Vagina (tissue), 2 donors: ENCODE measurements around the gene EPB42. TPM values are rescaled to one million over a fixed set of nuclear protein-coding genes. Genes with fewer than 3 reads are reported as not detected.

ENCODE experiments used
- DNase-seq, 2 donors: peaks; one replicate each; pipeline ENCODE4 v3.0.0-alpha.2; 2017; ENCODE audit errors: extremely low spot score in 2 of 2
- H3K27ac ChIP-seq: fragments of 200-600 bp; sonication (generic); one replicate; pipeline ENCODE4 v1.5.1; 2019
- H3K27me3 ChIP-seq: fragments of 200-600 bp; sonication (generic); one replicate; pipeline ENCODE4 v1.5.1; 2019
- H3K36me3 ChIP-seq, 2 donors: fragments of 200-600 bp; sonication (generic); one replicate each; pipeline ENCODE4 v1.5.1; 2017 to 2019
- H3K4me1 ChIP-seq: fragments of 200-600 bp; sonication (generic); one replicate; pipeline ENCODE4 v1.5.1; 2019
- H3K4me3 ChIP-seq, 2 donors: fragments of 200-600 bp; sonication (generic); 1 replicate in 1 of 2; 2 replicates in 1 of 2; pipeline ENCODE4 v1.5.1; 2016 to 2019
- H3K9me3 ChIP-seq: fragments of 200-600 bp; sonication (generic); one replicate; pipeline ENCODE4 v1.5.1; 2019
- POLR2A ChIP-seq, 2 donors: fragments of 450-650 bp; IDR thresholded peaks; one replicate each; pipeline ENCODE4 v1.6.1; 2017; ENCODE audit warnings: antibody characterized with exemption in 2 of 2, mild to moderate bottlenecking in 2 of 2, moderate library complexity in 2 of 2
- POLR2AphosphoS5 ChIP-seq, 2 donors: sonication (generic); formaldehyde crosslinking; IDR thresholded peaks; one replicate each; pipeline ENCODE4 v1.9.0; 2017; ENCODE audit warnings: antibody characterized with exemption in 2 of 2, mild to moderate bottlenecking in 2 of 2, low read depth in 1 of 2; ENCODE audit not compliant: insufficient read depth in 1 of 2
- intact Hi-C: fragments of 100-400 bp; cut with DNase I; formaldehyde crosslinking; loops from one replicate; pipeline ENCODE4 v1.15.1; 2023
- total RNA-seq: library from RNA; depleted of rRNA; stranded (reverse); fragments of >200 nt; gene quantifications from one replicate; pipeline ENCODE4 v1.2.3, GENCODE V29; 2016
- TF ChIP-seq, protein P1 (sequence below), 3 experiments: fragments of 450-650 bp in 2 of 3; fragments of 200-600 bp in 1 of 3; sonication (generic) in 1 of 3; IDR thresholded peaks; one replicate each; pipeline ENCODE4 v1.5.1; 2017 to 2019; ENCODE audit warnings: antibody characterized with exemption in 3 of 3, mild to moderate bottlenecking in 2 of 3, moderate library complexity in 2 of 3

Gene EPB42
- total RNA-seq, 1 donor from 2014 or later: not detected

DNA sequence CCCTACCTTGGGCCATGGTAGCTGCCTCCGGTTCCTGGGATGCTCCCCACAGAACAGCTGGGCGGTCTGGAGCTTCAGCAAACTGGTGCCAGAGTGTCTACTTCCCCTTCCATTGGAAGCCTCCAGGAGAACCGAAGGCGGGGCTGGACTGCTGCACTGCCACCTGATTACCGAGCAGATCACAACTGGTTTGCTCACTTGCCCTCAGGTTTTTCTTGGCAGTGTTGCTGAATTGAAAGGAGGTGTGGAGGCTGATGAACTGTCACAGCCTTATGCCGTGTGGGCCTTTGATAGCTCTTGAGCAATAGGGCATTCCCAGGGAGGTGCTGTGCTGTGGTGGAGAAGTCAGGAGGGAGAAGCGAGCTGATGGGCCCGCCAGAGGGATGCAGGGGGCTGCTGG is 46.0 kb upstream of the EPB42 start, which contains the start of gene TGM5:
TSS of gene TGM5 (minus strand) at position 95 of the 400 bp plus-strand sequence. CDS start at position 16, 79 bp downstream.
- DNase-seq: peak; percentile 67 to 91
- intact Hi-C loops: no loop called here
- Histone ChIP-seq H3K36me3 (no peaks in the 10 kb centered on the region), H3K4me1 (no peaks in the 10 kb centered on the region), H3K27ac (no peak within 1 kb of the TSS), H3K27me3 (no peaks in the 10 kb centered on the region), H3K9me3 (no peaks in the 10 kb centered on the region), H3K4me3 (no peak within 1 kb of the TSS)
- TF ChIP-seq, protein P1, sequence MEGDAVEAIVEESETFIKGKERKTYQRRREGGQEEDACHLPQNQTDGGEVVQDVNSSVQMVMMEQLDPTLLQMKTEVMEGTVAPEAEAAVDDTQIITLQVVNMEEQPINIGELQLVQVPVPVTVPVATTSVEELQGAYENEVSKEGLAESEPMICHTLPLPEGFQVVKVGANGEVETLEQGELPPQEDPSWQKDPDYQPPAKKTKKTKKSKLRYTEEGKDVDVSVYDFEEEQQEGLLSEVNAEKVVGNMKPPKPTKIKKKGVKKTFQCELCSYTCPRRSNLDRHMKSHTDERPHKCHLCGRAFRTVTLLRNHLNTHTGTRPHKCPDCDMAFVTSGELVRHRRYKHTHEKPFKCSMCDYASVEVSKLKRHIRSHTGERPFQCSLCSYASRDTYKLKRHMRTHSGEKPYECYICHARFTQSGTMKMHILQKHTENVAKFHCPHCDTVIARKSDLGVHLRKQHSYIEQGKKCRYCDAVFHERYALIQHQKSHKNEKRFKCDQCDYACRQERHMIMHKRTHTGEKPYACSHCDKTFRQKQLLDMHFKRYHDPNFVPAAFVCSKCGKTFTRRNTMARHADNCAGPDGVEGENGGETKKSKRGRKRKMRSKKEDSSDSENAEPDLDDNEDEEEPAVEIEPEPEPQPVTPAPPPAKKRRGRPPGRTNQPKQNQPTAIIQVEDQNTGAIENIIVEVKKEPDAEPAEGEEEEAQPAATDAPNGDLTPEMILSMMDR (IDR thresholded peaks at IDR 0.05): no peak
- peak; percentile 27 to 60 for TF ChIP-seq POLR2AphosphoS5 (IDR thresholded peaks at IDR 0.05; ENCODE audit: insufficient read depth in 1 of 2, low read depth in 1 of 2)

DNA sequence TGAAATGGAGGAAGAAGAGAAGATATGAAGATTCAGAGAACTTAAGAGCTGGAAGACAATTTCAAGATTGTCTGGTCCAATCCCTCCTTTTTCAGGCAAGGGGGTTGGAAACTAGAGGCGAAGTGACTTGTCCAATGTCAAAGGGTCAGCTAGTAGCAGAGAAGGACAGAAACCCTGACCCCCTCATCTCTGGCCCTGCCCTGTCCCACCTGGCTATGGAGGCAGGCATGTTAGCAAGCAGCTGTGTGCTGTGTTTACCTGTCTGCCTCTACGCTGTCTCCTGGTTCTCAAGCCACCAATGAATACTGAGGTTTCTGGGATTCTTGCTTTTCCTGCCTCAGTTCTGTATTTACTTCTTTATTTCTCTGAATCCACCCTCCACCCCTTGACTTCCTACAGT is 45.6 kb upstream of the EPB42 start:
- H3K9me3 ChIP-seq: no peaks in the 10 kb centered on the region
- intact Hi-C loops: no loop called here
- H3K4me3 ChIP-seq: no peak overlapping the region
- H3K27me3 ChIP-seq: no peaks in the 10 kb centered on the region
- H3K27ac ChIP-seq: no peak overlapping the region
- H3K36me3 ChIP-seq: no peaks in the 10 kb centered on the region
- no peak for TF ChIP-seq POLR2AphosphoS5 (IDR thresholded peaks at IDR 0.05; ENCODE audit: insufficient read depth in 1 of 2, low read depth in 1 of 2)
- TF ChIP-seq, protein P1 (IDR thresholded peaks at IDR 0.05): no peak
- DNase-seq: peak in 1 of 2 donors; percentile 80
- no peaks in the 10 kb centered on the region for H3K4me1 ChIP-seq

DNA sequence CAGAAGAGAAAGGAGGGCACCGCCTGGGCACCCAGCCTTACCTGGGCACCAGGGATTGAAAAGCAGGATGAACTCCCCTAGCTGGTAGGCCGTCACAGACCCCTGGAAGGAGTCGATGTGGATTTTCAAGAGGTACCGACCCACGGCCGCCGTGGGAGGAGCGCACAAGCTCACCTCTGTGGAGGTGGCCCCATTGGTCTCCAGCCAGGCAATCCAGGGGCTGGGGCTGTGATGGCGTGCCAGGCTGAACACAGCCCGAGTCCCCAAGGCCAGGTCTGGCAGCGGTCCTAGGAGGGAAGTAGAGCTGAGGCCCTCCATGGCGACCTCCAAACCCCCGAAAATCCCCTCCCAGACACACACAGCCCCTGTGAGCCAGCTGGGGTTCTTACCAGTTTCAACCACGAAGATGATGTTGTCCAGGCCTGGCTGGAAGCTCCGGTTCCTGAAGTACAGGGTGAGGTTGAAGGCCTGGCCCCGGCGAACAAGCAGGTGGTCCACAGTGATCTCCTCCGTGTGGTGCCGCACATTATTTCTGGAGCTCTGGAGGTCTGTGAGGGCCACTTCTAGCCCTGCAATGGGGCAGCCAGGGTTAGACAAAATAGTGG is 39.3 kb upstream of the EPB42 start:
- Histone ChIP-seq H3K36me3 (no peaks in the 10 kb centered on the region), H3K4me3 (no peak overlapping the region), H3K4me1 (no peaks in the 10 kb centered on the region), H3K9me3 (no peaks in the 10 kb centered on the region), H3K27me3 (no peaks in the 10 kb centered on the region), H3K27ac (no peak overlapping the region)
- intact Hi-C loops: no loop called here
- no peak for TF ChIP-seq POLR2AphosphoS5 (IDR thresholded peaks at IDR 0.05; ENCODE audit: insufficient read depth in 1 of 2, low read depth in 1 of 2)
- TF ChIP-seq, protein P1 (IDR thresholded peaks at IDR 0.05): no peak
- no peak for TF ChIP-seq POLR2A (IDR thresholded peaks at IDR 0.05)
- peak; percentile 58 to 85 for DNase-seq

DNA sequence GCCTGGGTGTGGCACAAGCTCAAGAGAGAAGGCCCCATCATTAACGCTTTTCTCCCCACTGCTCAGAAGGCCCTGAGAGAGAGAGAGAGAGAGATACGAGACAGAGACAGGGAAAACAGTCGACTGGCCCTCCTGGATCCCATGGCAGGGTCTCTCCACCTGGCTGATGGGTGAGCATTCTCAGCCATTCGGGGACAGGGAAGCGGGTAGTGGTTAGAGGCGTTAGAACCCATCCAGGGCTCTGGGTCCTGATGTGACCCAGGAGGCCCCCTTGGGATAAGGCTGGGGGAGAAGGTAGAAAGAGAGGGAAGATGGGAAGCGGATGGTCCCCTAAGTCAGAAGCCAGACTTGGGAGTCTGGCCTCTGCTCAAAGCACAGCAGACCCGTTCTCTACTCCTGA is 38.0 kb upstream of the EPB42 start:
- no peaks in the 10 kb centered on the region for H3K36me3 ChIP-seq
- H3K27ac ChIP-seq: no peak overlapping the region
- intact Hi-C loops: no loop called here
- DNase-seq: peak; percentile 77 to 79
- no peak overlapping the region for H3K4me3 ChIP-seq
- H3K27me3 ChIP-seq: no peaks in the 10 kb centered on the region
- no peaks in the 10 kb centered on the region for H3K4me1 ChIP-seq
- TF ChIP-seq, protein P1 (IDR thresholded peaks at IDR 0.05): no peak
- TF ChIP-seq POLR2A (IDR thresholded peaks at IDR 0.05): no peak
- no peak for TF ChIP-seq POLR2AphosphoS5 (IDR thresholded peaks at IDR 0.05; ENCODE audit: insufficient read depth in 1 of 2, low read depth in 1 of 2)
- no peaks in the 10 kb centered on the region for H3K9me3 ChIP-seq

DNA sequence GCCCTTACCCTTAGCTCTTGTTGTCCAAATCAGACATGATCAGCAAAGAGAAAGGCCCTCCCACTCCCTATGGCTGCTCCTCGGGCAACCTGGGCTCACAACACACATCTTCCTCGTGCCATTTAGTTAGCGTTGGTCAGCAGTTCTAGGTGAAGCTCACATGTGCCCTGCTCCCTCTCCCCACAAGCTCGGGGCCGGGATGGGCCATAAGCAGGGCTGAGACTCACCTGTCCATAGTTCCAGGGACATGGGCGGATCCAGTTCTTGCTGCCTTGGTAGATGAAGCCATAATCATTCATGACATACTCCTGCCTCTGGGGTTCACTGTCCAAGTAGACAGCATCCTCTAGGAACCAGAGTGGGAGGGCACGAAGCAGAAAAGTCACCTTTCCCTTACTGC is 35.5 kb upstream of the EPB42 start:
- no peaks in the 10 kb centered on the region for H3K27me3 ChIP-seq
- no peak for DNase-seq
- H3K4me1 ChIP-seq: no peaks in the 10 kb centered on the region
- H3K36me3 ChIP-seq: no peaks in the 10 kb centered on the region
- intact Hi-C loops: no loop called here
- no peak overlapping the region for H3K4me3 ChIP-seq
- no peaks in the 10 kb centered on the region for H3K9me3 ChIP-seq
- TF ChIP-seq POLR2A (IDR thresholded peaks at IDR 0.05): no peak
- TF ChIP-seq, protein P1 (IDR thresholded peaks at IDR 0.05): no peak
- no peak for TF ChIP-seq POLR2AphosphoS5 (IDR thresholded peaks at IDR 0.05; ENCODE audit: insufficient read depth in 1 of 2, low read depth in 1 of 2)
- H3K27ac ChIP-seq: no peak overlapping the region
